AG10803 (cell line): ENCODE results near the gene DNAL4.

Source experiments
- DNase-seq: peaks from one replicate; pipeline ENCODE4 v3.0.0; 2010; ENCODE audit warnings: low read depth
- H3K4me3 ChIP-seq: 2 replicates; pipeline ENCODE4 v1.5.1; 2011; ENCODE audit warnings: mild to moderate bottlenecking, low read length, control low read depth
- CTCF ChIP-seq: conservative IDR thresholded peaks from 2 replicates; pipeline ENCODE4 v1.5.1; 2011; ENCODE audit warnings: mild to moderate bottlenecking, low read length, control low read depth, inconsistent platforms

DNAL4 gene

DNA sequence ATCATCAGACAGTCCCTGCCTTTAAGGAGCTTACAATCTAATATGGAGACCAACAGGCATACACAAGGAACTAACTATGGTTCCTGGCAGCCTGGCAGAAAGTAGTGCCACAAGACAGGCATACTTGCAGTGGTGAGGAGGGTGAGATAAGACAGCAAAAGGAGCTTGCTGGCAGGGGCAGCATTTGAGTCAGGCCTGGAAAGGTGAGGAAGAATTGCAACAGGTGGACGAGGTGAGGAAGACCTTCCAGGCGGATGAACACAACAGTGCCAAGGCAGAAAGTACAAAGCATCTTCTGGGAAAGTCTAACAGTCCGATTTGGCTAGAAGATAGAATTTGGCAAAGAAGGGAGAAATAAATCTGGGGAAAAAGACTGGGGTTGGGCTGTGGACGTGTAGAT lies 4.3 kb downstream of the DNAL4 start:
- H3K4me3 ChIP-seq = no peak overlapping the region
- TF ChIP-seq CTCF = no peak
- no peak for DNase-seq

DNA sequence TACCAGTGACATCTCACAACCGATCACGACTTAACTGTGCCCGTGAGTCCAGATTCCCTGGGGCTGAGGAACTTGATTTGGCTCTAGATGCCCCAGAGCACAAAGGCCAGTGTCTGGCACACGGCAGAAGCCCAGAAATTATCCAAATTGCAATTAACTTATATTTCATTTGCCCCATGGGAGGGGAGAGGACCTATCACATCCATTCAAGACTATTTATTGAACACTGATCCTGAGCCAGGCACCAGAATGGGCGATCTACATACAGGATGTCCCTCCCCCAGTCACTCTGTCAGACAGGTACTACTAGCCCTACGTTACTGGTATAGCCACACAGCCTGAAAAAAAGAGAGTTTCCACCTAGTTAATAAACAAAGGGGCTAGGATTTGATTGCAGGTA lies 5.1 kb downstream of the DNAL4 start:
- no peak for TF ChIP-seq CTCF
- DNase-seq = no peak
- H3K4me3 ChIP-seq = no peak overlapping the region

DNA sequence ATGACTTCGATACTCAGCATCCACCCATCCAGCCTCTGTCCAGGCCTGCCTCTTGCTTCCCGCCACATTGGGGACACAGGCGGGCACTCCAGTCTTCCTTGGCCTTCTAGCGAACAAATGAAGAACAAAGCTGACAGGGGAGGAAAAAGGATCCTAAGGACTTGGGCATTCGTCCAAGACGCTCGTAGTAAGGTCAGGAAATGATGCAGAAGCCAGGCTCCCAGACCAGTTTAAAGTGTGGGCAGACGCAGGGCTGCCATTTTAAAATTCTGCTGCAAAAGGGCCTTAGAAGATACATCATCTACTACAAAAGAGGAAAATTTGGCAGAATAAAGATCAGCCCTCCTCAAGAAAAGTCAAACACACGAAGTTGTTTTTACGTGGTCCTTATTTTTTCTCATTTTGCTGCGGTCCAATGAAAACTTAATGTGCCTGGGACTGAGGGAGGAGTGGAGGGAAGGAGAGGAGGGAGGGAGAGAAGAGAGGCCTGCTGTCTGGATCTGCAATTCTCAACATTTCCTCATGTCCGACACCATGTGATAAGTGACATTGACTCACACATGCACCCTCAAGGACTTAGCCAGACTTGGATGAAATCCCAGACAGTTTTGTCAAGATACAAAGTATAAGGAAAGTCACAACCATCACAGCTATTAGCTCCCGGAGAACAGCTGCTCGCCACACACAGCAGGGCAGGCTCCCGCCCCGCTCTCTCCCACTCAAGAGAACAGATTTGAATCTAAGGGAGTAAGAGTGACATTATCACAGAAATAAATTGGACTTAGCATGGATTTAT lies 5.7 kb downstream of the DNAL4 start:
- peak; percentile 96 for DNase-seq
- no peak for TF ChIP-seq CTCF
- no peak overlapping the region for H3K4me3 ChIP-seq

- no peak overlapping the region for H3K4me3 ChIP-seq
- DNase-seq = no peak
- no peak for TF ChIP-seq CTCF
Observed at GRCh38 chr22:38786631-38787030, 7.3 kb downstream of the DNAL4 start.

DNA sequence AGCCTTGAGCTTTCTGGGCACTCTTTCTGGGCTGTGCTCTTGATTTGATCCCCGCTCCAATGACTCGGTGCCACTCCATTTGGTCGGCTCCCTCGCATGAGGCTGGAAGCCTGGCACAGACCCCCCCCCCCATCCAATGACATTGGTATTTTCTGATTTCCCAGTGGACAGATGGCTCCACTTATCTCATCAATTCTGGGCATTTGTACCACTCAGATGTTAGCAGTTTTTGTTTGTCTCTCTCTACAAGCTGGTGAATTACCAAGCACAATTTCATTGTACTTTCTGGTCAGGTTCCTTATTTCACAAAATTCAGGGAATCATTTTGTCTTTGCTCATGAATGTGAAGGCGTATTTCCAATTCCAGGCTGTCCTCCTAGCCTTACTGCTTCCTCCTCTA lies 9.1 kb downstream of the DNAL4 start:
- no peak for DNase-seq

DNA sequence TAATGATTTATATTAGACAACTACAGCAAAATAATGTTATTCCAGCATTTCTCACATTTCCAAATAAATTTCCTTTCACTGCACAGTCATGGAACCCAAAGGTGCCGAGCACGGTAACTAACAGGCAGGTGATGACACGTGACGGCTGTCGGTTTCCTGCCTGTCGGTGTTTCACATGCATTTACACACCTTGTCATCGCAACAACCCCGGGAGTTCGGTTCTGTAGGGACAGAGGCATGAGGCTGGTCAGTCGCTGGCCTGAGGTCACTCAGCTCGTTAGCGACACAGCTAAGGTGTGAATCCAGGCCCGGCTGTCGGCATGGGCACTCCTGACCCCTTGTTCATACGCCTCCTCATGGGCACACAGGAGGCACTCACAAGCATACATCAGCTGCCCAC lies 9.9 kb downstream of the DNAL4 start:
- DNase-seq = no peak
- H3K4me3 ChIP-seq = no peak overlapping the region
- no peak for TF ChIP-seq CTCF

More for the DNA sequence above, 9.1 kb downstream of the DNAL4 start:
- no peak overlapping the region for H3K4me3 ChIP-seq
- TF ChIP-seq CTCF = no peak

- TF ChIP-seq CTCF = no peak
- no peak for DNase-seq
- H3K4me3 ChIP-seq = no peak overlapping the region
Observed at GRCh38 chr22:38783095-38783615, 10.8 kb downstream of the DNAL4 start.
